GM12878 (cell line): ENCODE measurements around the gene GLT6D1.

Source experiments
- CBX5 ChIP-seq: sonication (generic); IDR thresholded peaks from 2 replicates; pipeline ENCODE4 v1.6.1; 2016; ENCODE audit warnings: low read depth, moderate library complexity, mild to moderate bottlenecking, inconsistent platforms
- CHD4 ChIP-seq: fragments of 200-600 bp; sonication (generic); IDR thresholded peaks from 2 replicates; pipeline ENCODE4 v1.6.1; 2016; ENCODE audit warnings: mild to moderate bottlenecking
- EP300 ChIP-seq, 2 experiments: fragments of 150-350 bp in 1 of 2; IDR thresholded peaks; 2 replicates each; pipeline ENCODE4 v1.6.1; 2011 to 2012; ENCODE audit warnings: low read depth in 2 of 2, low read length in 2 of 2, borderline replicate concordance in 1 of 2, improper control_type of control experiment in 1 of 2, inconsistent platforms in 1 of 2; ENCODE audit not compliant: control insufficient read depth in 1 of 2
- FOS ChIP-seq: IDR thresholded peaks from 3 replicates; pipeline ENCODE4 v1.6.1; 2011; ENCODE audit warnings: borderline replicate concordance; ENCODE audit not compliant: insufficient read length; ENCODE audit errors: extremely low read depth
- GABPA ChIP-seq: IDR thresholded peaks from 2 replicates; pipeline ENCODE4 v1.6.1; 2014; ENCODE audit warnings: antibody characterized with exemption, low read depth, mild to moderate bottlenecking, inconsistent platforms
- POLR2A ChIP-seq: IDR thresholded peaks from 2 replicates; pipeline ENCODE4 v1.6.1; 2011; ENCODE audit warnings: low read depth, mild to moderate bottlenecking, low read length
- TF ChIP-seq, protein P1 (sequence below), 3 experiments: IDR thresholded peaks in 2 of 3; conservative IDR thresholded peaks in 1 of 3; 2 replicates each; pipeline ENCODE4 v1.5.1; 2011; ENCODE audit warnings: low read depth in 3 of 3, low read length in 3 of 3, mild to moderate bottlenecking in 3 of 3, control low read depth in 2 of 3, moderate library complexity in 2 of 3, inconsistent platforms in 1 of 3, mixed read lengths in 1 of 3; ENCODE audit not compliant: control insufficient read depth in 2 of 3, insufficient read depth in 1 of 3; ENCODE audit errors: extremely low read depth in 1 of 3
- TF ChIP-seq, protein P2 (sequence below): fragments of 450-650 bp; IDR thresholded peaks from 2 replicates; pipeline ENCODE4 v1.6.1; 2018; ENCODE audit warnings: mild to moderate bottlenecking, low read depth, moderate library complexity; ENCODE audit not compliant: partially characterized antibody
- TF ChIP-seq, protein P3 (sequence below): IDR thresholded peaks from 2 replicates; pipeline ENCODE4 v1.6.1; 2012; ENCODE audit warnings: mild to moderate bottlenecking, low read depth, low read length

DNA sequence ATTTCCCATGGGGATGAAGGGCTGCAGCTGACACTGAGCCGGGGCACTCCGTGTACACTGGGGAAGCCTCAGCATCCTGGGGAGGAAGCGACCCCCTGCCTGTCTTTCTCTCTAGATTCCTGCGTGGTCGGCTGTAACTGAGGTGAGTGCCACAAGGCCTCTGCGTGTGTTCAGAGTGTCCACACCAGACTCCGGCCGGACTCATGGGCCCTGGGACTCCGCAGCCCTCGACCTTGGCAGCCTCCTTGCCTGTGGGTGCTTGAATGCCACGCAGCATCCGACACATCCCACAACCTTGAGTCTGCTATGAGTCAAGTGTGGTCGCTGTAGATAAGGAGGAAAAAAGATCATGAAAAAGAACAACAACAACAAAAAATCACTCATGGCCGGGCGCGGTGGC lies 54.4 kb downstream of the GLT6D1 start:
- TF ChIP-seq, protein P1, sequence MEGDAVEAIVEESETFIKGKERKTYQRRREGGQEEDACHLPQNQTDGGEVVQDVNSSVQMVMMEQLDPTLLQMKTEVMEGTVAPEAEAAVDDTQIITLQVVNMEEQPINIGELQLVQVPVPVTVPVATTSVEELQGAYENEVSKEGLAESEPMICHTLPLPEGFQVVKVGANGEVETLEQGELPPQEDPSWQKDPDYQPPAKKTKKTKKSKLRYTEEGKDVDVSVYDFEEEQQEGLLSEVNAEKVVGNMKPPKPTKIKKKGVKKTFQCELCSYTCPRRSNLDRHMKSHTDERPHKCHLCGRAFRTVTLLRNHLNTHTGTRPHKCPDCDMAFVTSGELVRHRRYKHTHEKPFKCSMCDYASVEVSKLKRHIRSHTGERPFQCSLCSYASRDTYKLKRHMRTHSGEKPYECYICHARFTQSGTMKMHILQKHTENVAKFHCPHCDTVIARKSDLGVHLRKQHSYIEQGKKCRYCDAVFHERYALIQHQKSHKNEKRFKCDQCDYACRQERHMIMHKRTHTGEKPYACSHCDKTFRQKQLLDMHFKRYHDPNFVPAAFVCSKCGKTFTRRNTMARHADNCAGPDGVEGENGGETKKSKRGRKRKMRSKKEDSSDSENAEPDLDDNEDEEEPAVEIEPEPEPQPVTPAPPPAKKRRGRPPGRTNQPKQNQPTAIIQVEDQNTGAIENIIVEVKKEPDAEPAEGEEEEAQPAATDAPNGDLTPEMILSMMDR (IDR thresholded peaks at IDR 0.05 in 2 of 3, conservative IDR thresholded peaks at IDR 0.05 in 1 of 3; ENCODE audit: control insufficient read depth in 2 of 3, extremely low read depth in 1 of 3, insufficient read depth in 1 of 3, low read depth in 3 of 3, low read length in 3 of 3), result no peak
- TF ChIP-seq POLR2A (no peak), GABPA (no peak), CBX5 (no peak), FOS (no peak), CHD4 (no peak), EP300 (IDR thresholded peaks at IDR 0.05; ENCODE audit: borderline replicate concordance in 1 of 2, control insufficient read depth in 1 of 2, low read depth in 2 of 2, low read length in 2 of 2) (no peak)
- TF ChIP-seq, protein P2, sequence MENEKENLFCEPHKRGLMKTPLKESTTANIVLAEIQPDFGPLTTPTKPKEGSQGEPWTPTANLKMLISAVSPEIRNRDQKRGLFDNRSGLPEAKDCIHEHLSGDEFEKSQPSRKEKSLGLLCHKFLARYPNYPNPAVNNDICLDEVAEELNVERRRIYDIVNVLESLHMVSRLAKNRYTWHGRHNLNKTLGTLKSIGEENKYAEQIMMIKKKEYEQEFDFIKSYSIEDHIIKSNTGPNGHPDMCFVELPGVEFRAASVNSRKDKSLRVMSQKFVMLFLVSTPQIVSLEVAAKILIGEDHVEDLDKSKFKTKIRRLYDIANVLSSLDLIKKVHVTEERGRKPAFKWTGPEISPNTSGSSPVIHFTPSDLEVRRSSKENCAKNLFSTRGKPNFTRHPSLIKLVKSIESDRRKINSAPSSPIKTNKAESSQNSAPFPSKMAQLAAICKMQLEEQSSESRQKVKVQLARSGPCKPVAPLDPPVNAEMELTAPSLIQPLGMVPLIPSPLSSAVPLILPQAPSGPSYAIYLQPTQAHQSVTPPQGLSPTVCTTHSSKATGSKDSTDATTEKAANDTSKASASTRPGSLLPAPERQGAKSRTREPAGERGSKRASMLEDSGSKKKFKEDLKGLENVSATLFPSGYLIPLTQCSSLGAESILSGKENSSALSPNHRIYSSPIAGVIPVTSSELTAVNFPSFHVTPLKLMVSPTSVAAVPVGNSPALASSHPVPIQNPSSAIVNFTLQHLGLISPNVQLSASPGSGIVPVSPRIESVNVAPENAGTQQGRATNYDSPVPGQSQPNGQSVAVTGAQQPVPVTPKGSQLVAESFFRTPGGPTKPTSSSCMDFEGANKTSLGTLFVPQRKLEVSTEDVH, result no peak
- TF ChIP-seq, protein P3, sequence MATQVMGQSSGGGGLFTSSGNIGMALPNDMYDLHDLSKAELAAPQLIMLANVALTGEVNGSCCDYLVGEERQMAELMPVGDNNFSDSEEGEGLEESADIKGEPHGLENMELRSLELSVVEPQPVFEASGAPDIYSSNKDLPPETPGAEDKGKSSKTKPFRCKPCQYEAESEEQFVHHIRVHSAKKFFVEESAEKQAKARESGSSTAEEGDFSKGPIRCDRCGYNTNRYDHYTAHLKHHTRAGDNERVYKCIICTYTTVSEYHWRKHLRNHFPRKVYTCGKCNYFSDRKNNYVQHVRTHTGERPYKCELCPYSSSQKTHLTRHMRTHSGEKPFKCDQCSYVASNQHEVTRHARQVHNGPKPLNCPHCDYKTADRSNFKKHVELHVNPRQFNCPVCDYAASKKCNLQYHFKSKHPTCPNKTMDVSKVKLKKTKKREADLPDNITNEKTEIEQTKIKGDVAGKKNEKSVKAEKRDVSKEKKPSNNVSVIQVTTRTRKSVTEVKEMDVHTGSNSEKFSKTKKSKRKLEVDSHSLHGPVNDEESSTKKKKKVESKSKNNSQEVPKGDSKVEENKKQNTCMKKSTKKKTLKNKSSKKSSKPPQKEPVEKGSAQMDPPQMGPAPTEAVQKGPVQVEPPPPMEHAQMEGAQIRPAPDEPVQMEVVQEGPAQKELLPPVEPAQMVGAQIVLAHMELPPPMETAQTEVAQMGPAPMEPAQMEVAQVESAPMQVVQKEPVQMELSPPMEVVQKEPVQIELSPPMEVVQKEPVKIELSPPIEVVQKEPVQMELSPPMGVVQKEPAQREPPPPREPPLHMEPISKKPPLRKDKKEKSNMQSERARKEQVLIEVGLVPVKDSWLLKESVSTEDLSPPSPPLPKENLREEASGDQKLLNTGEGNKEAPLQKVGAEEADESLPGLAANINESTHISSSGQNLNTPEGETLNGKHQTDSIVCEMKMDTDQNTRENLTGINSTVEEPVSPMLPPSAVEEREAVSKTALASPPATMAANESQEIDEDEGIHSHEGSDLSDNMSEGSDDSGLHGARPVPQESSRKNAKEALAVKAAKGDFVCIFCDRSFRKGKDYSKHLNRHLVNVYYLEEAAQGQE, result no peak
